GM19043 (cell line): ENCODE results near the gene SLC26A1.

Experiments
- ATAC-seq: cut with Tn5 transposase; IDR thresholded peaks from one replicate; pipeline ENCODE4 v1.9.1; 2021; ENCODE audit warnings: low read depth; ENCODE audit not compliant: unreplicated experiment

The SLC26A1 gene

DNA sequence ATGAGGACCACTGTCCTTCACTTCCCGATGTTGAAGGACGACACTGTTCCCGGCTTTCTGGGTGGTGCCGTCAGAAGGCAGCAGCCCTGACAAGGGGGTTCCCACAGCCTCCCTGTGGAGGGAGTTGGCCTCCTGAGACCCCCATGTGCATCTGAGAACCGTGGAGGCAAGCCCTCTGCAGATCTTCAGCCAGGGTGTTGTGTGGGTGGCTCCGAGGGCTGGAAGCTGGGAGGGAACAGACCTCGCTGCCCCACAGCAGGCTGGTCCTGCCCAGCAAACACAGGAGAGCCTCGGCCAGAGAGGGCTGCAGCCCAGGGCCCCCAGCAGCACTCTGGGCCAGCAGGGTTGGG is 36.0 kb downstream of the SLC26A1 start:
- ATAC-seq, result no peak

DNA sequence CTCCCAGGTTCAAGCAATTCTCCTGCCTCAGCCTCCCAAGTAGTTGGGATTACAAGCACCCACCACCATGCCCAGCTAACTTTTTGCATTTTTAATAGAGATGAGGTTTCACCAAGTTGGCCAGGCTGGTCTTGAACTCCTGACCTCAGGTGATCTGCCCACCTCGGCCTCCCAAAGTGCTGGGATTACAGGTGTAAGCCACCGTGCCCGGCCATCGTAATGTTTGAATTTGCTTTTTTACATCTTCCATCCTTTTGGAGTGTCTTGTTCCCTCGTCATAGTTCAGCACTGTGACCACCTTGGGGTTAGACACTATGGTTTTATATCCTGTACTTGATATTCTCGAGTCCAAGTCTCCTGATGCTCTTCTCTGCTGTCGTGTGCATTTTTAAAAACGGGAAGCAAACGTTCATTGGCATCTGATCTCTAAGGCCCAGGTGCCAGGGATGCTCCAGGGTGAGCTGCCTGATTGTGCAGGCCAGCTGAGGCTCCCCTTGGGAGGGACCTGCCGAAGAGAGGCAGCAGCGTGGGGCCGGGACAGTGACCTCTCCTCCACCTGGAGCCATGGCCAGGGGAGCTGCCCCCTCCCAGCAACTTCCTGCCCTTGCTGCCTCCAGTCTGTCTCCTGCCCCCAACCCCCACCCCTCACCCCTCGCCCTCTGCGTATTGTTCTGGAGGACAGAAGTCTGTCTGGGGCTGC is 36.5 kb downstream of the SLC26A1 start:
- no peak for ATAC-seq

DNA sequence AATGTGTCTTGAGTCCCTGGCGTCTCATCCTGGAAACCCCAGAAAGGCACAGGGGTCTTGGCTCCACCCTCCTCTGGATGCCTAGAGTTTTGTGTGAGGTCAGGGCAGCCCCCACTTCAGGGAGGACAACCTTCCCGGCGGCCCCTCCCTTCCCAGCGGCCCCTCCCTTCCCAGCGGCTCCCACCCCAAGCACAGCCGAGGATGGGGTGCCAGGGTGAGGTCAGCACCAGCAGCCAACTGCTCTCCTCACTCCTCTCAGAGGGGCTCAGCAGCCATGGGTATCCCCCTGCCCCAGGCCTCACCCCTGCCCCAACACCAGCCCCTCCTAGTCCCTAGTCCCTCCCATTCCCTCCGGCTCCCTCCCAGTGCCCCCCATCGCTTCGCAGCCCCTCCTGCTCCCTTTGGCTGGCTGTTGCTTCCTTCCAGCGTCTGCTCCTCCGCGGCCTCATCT is 37.2 kb downstream of the SLC26A1 start:
- no peak for ATAC-seq

DNA sequence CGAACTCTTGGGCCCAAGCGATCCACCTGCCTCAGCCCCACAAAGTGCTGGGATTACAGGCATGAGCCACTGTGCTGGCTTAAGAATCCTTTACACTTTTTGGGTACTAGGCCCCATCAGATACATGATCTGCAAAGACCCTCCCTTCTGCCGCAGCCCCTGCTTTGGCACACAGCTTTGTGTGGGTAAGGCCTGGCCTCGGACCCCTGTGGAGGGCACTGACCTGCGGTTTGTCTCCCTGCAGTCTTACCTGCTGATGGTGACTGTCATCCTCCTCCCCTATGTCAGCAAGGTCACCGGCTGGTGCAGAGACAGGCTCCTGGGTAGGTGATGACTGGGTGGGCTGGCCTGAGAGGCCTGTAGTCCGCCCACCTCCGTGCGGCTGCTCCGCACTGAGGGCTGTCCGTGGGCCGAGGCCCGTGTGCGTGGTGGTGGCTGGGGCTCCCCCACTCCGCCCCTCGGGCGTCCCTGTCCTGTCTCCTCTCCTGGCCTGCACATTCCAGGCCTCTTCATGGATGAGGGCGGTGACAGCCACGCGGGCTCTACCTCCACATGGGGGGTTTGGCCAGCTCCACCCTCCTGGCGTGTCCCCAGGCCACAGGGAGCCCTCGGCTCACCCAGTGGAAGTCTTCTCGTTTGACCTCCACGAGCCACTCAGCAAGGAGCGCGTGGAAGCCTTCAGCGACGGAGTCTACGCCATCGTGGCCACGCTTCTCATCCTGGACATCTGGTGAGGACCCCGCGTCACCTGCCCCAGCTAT is 37.9 kb downstream of the SLC26A1 start:
- ATAC-seq, result no peak

DNA sequence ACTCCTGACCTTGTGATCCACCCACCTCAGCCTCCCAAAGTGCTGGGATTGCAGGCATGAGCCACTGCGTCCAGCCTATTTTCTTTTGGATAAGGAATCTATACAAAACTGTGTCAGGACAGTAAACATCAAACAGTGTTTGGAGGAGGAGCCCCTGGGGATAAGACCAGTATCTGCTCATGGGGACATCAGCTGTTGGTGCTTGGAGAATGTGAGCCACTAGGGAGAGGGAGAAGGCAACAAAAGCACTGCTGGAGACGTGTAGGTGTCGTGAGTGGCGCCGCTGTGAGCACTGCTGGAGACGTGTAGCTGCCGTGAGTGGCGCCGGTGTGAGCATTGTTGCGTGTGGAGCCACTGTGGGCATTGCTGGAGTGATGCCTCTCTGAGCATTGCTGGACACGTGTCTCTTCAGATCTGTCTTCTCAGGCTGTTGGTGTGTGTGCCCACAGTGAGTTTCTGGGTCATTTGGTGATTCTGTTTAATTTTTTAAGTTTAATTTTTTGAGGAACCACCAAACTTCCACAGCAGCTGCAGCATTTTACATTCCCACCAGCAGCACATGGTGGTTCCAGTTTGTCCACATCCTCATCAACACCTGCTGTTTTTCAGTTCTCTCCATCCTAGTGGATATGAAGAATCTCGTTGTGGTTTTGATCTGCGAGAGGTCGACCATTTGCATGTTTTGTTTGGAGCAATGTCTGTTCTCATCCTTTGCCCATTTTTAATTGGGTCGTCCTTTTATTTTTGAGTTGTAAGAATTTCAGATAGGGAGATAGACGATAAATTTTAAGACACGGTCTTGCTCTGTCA is 38.8 kb downstream of the SLC26A1 start:
- ATAC-seq, result no peak

DNA sequence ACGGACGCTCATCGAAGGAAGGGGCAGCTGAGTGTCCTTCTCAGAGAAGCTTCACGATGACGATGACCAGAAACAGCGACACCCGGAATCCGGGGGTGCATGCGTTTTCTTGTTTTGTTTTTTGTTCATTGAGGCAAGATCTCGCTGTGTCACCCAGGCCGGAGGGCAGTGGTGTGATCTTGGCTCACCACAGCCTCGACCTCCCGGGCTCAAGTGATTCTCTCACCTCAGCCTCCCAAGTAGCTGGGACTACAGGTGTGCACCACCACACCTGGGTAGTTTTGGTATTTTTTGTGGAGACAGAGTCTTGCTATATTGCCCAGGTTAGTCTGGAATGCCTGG is 39.7 kb downstream of the SLC26A1 start:
- ATAC-seq, result no peak

DNA sequence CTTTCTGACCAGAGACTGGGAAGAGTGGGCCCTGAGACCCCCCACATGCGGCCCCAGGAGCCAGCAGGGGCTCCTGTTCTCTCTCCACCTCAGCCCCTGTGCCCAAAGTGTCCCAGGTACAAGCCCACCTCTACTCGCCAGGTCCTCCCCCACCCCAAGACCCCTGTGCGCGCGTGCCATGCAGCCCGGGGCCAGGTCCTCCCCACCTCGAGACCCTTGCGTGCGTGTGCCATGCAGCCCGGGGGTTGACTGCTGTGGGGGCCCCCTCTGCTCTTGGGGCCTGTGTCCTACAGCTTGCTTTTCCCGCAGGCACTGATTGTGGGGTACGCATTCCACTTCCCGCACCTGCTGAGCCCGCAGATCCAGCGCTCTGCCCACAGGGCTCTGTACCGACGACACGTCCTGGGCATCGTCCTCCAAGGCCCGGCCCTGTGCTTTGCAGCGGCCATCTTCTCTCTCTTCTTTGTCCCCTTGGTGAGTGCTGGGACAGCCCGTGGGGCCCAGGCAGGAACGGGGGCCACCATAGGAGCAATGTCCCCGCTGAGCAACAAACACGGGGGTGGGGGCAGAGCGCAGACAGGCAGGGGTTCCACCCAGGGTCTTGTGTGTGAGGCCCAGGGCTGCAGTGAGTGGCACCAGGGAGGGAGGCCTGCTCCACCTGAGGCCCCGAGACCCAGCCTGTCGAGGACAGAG is 40.2 kb downstream of the SLC26A1 start:
- ATAC-seq, result no peak

DNA sequence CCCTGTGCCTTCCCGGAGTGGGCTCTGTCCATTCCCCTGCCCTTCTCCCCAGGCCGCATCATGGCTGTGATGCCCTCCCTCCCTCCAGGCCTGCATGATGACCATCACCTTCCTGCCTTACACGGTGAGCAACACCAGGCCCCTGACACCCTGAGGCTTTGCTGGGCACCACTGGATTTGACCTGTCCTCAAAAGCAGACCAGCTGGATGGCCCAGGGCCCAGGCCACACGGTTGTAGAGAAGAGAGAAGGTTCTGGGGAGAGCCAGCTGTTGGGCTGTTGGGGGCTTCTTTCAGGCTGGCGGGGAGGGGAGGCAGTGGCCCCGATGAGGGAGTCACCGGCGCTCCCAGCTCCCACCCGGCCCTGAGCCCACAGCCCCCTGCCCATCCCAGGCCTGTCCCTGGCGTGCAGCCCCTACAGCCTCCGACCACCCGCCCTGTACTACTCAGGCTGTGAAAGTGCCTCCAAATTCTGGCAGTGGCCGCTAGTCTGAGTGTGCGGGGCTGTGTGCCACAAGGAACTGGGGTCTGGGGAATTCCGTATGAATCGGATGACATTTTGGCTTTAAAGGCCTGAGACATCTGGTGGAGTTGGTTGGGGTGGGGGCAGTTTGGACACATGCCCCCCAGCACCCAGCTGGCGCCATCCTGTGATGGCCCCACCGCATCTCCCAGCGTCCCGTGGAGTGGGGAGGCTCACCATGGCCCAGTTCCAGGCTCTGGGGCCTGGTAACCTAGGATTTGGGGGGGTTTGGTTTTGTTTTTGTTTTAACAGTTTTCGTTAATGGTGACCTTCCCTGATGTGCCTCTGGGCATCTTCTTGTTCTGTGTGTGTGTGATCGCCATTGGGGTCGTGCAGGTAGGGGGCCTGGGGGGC is 41.4 kb downstream of the SLC26A1 start:
- ATAC-seq, result no peak

DNA sequence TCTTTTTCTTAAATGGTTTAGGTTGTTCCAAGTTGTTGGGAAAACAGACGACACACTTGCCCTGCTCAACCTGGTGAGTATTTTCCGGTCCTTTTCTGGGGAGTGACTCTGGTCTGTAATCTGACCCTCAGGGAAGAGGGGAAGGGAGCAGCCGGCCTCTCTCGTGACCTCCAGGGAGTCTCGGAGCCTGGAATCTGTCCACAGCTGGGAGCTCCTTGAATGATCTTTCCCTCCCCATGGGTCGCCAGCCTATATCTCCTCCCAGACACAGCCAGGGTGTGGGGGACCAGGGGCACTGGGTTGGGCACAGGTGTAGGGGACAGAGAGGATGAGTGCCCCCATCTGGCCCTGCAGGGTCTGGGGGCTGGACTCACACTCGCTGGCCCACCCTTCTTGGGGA is 42.0 kb downstream of the SLC26A1 start:
- no peak for ATAC-seq

DNA sequence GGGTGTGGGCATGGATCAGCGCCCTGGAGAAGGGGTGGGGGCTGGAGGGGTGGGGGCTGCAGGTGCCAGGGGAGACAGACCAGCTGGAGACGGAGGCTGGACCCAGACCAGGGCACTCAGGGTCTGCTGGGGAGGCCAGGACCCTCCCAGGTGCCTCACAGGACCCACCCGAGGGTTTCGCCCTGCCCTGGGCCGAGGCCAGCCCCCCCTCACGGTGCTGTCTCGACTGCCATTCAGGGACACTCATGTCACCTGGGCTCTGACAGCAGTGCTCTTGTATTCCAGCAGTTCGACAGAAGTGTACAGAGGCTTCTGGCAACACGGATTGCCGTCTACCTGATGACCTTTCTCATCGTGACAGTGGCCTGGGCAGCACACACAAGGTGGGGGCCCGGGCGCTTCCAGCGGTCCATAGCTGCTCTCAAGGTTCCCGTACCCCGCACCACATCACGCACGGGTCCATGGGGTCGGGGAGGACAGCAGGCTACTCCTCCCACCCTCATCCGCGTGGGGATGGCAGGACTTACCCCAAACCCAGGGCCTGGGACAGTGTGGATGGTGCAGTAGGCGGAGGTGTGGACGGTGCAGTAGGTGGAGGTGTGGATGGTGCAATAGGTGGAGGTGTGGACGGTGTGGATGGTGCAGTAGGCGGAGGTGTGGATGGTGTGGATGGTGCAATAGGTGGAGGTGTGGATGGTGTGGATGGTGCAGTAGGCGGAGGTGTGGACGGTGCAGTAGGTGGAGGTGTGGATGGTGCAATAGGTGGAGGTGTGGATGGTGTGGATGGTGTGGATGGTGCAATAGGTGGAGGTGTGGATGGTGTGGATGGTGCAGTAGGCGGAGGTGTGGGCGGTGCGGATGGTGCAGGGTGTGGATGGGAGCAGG is 42.8 kb downstream of the SLC26A1 start:
- ATAC-seq, result no peak

DNA sequence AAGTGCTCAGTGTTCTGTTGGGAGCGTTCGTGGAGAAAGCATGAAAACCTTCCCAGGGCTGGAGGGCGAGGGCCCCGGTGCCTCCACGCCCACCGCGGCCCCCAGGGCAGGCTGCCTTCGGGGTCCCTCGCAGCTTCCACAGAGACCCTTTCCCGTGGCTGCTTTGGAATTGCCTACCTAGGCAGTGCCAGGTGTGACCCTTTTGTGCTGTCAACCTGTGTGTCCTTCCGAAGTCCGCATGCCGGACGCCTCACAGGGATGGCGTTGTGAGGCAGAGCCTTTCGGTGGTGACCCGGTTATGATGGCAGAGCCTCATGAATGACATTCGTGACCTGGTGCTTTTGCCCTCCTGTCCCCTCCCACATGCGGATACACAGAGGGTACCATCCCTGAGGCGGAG is 43.5 kb downstream of the SLC26A1 start:
- ATAC-seq, result no peak

DNA sequence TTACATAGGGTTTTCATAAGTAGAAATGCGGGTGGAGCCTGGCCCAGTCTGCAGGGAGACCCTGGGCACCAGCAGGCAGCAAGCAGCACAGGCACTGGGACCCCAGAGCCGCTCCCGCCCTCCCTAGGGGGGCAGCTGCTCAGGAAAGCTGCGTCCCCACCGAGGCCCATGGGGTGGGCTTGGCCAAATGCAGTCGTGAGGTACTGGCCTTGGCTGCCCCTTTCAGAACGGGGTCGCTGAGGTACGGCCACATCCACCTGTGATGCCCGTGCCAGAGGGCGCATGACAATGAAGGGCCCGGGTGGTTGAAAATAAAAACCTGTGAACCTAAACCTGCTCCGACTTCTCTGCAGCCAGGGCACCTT is 44.3 kb downstream of the SLC26A1 start:
- ATAC-seq, result no peak

DNA sequence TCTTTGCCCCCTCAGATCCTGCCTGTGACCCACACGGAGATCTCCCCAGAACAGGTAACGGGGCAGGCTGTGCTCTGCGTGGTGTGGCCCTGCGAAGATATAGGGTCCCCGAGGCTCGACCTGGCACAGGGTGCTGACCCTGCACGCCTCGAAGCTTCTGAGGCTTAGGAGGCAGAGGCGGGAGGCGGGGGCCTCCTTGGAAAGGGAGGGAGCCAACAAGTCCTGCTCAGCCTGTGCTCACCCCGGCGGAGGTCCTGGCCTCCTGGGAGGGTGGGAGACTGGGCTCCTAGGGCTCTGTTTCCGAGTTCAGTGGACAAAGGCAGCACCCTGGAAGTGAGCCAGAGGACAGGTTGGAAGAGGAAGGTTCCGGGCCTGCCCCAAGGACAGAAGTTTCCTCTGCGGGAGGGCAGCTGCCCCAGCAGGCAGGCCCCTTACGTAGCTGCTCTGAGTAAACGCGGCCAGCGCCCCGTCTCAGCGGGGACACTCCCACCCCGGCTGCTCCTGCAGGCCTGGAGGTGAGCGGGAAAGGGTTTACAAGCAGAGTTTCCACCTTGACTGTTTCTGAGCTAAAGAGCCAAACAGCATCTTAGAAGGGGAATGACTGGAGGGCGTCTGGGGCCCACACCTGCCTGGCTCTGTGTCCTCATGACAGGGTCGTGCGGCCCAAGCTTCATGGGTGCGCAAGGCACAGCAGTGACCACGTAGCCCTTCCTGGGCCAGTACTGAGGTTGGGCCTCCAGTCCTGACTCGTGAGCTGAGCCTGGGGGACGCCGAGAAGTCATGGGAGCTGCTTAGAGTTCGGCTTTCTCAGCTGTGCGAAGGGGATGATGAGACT is 44.9 kb downstream of the SLC26A1 start:
- no peak for ATAC-seq

DNA sequence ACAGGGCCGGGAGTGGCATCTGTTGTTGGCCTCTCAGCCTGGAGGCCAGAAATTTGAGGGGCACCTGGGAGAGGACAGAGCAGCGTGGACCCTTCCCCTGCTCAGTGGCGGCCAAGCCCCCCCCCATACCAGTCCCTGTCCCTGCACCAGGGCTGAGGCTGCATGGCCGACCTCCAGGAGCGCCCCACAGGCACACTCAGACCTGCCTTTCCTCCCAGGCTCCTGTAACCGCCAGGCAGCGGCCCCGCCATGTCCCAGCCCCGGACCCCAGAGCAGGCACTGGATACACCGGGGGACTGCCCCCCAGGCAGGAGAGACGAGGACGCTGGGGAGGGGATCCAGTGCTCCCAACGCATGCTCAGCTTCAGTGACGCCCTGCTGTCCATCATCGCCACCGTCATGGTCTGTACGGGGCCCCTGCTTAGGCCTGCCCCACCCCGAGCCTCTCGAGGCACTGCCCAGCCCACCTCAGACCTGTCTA is 45.7 kb downstream of the SLC26A1 start:
- ATAC-seq, result no peak

DNA sequence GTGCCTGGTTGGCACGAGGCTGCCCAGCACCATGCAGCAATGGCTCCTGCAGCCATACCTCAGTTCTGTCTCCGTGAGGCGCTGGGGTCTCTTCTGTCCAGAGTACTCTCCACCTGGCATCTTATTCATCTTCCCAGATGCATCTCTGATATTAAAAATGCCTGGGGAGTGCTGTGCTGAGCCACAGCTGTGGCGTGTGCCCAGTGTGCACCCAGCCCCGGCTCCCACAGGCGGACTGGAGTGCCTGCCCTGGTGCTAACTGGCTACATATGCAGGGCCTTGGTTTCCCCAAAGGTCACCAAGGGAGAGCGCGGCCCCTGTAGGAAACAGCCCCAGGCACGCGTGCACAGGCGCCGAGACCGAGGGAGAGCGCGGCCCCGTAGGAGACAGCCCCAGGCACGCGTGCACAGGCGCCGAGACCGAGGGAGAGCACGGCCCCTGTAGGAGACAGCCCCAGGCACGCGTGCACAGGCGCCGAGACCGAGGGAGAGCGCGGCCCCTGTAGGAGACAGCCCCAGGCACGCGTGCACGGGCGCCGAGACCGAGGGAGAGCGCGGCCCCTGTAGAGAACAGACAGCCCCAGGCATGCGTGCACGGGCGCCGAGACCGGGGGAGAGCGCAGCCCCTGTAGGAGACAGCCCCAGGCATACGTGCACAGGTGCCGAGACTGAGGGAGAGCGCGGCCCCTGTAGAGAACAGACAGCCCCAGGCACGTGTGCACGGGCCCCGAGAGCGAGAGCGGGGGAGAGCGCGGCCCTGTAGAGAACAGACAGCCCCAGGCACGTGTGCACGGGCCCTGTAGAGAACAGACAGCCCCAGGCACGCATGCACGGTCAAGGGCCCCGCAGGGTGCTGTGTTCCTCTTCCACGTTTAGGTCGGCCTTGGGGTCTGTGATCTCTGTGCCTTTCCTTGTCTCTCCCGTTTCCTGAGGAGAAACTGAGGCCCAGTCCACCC is 46.4 kb downstream of the SLC26A1 start:
- no peak for ATAC-seq

DNA sequence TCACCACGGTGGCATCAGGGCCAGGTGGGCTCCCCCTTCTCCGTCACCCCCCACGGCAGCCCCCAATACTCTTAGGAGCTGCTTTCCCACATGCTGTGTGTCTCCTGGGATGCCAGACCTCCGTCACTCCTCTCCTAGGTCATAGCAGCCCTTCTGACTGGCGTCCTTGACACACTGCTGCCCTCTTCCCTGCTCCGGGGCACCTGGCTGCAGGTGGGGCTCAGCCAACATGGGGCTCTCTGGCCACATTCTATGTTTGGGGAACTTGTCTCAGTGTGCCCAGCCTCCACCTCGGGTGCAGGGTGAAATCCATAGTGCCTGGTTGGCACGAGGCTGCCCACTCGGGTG is 47.1 kb downstream of the SLC26A1 start:
- ATAC-seq, result no peak
